ENCODE results near the gene PIM1.

PIM1 gene

DNA sequence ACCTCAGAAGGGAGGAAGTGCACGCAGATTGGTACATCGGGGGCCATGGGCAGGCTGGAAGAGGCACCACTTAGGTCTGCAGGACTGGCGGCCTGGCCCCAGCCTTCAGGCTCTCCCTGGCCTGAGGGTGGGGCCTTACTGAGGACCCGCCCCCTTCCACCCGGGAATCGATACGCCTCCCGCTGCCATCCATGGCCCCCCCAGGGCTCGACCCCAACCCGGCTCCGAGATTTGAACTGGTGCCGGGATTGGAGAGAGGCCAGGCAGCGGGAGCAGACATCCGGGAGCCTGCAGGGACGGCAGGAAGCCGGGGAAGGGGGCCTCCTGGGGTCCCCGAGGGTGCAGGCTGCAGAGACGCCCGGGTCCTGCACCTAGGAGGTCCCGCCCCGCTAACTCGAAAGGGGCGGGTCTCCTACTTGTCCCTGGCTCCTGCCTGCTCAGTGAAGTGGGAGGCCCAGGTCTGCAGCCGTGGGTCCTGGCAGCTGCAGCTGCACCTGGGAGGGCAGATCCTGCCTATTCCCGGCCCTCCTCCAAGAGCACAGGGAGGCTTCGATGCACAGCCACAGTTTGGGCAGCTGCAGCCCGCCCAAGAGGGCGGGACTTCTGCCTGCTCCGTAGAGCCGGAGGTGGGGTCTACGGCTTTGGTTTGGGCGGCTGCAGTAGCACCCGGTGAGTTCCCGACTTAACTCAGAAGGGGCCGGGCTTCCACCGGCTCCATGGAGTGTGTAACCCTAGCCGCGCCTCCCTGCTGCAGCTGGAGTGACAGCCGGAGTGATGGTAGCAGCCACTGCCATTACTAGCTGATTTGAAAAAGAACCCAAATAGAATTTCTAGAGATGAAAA, 52.4 kb downstream of the PIM1 start:
- DNase-seq, result peak; percentile 88
- TF ChIP-seq, protein P1, sequence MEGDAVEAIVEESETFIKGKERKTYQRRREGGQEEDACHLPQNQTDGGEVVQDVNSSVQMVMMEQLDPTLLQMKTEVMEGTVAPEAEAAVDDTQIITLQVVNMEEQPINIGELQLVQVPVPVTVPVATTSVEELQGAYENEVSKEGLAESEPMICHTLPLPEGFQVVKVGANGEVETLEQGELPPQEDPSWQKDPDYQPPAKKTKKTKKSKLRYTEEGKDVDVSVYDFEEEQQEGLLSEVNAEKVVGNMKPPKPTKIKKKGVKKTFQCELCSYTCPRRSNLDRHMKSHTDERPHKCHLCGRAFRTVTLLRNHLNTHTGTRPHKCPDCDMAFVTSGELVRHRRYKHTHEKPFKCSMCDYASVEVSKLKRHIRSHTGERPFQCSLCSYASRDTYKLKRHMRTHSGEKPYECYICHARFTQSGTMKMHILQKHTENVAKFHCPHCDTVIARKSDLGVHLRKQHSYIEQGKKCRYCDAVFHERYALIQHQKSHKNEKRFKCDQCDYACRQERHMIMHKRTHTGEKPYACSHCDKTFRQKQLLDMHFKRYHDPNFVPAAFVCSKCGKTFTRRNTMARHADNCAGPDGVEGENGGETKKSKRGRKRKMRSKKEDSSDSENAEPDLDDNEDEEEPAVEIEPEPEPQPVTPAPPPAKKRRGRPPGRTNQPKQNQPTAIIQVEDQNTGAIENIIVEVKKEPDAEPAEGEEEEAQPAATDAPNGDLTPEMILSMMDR (IDR thresholded peaks at IDR 0.05), result no peak
- peak overlapping the region; percentile 90 for H3K4me3 Mint-ChIP-seq
- peaks cover 4% of the 10 kb centered on the region for H3K9me3 Mint-ChIP-seq
- H3K27ac Mint-ChIP-seq, result peak overlapping the region; percentile 85
- H3K27me3 Mint-ChIP-seq (ENCODE audit: low read depth, poor library complexity), result peaks cover 7% of the 10 kb centered on the region
- H3K4me1 Mint-ChIP-seq, result peaks cover 22% of the 10 kb centered on the region
- no peaks in the 10 kb centered on the region for H3K36me3 Mint-ChIP-seq (ENCODE audit: low read depth)

DNA sequence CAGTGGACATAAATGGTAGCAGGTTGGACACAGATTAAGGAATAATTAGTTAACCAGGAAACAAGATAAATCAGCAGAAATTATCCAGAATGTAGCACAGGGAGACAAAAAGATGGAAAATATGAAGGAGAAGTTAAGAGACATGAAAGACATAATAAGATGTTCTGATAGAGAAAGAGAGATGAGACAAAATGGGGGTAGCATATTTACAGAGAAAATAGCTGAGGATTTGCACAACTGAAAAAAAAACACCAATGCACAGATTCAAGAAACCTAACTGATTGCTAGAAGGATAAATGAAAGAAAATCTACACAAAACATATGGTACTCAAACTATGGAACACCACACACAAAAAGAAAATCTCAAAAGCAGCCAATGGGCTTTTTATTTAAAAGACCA, 53.0 kb downstream of the PIM1 start:
- Mint-ChIP-seq H3K4me3 (peak overlapping the region; percentile 90), H3K27me3 (ENCODE audit: low read depth, poor library complexity) (peaks cover 7% of the 10 kb centered on the region), H3K27ac (no peak overlapping the region), H3K4me1 (peaks cover 22% of the 10 kb centered on the region), H3K9me3 (peaks cover 4% of the 10 kb centered on the region), H3K36me3 (ENCODE audit: low read depth) (no peaks in the 10 kb centered on the region)
- no peak for DNase-seq
- TF ChIP-seq, protein P1 (IDR thresholded peaks at IDR 0.05), result no peak

Data from nephron progenitor cell (in vitro differentiated cells).